SK-N-SH (cell line): ENCODE results near the gene IVNS1ABP.
A peak's percentile ranks its signal among the peaks of the same experiment; 100 is the strongest.

ENCODE experiments used
- FOXJ3 ChIP-seq: sonication (generic); formaldehyde crosslinking; IDR thresholded peaks from 2 replicates; pipeline ENCODE4 v1.5.1; 2020; ENCODE audit warnings: mild to moderate bottlenecking, missing genetic modification reagents
- NFIC ChIP-seq: IDR thresholded peaks from 2 replicates; pipeline ENCODE4 v1.4.0; 2012; ENCODE audit warnings: borderline replicate concordance
- NRF1 ChIP-seq: IDR thresholded peaks from 2 replicates; pipeline ENCODE4 v1.6.1; 2012; ENCODE audit warnings: low read depth, mild to moderate bottlenecking, low read length
- RXRA ChIP-seq: IDR thresholded peaks from 2 replicates; pipeline ENCODE4 v1.4.0; 2012; ENCODE audit warnings: low read depth, mild to moderate bottlenecking, borderline replicate concordance
- TEAD4 ChIP-seq: IDR thresholded peaks from 2 replicates; pipeline ENCODE4 v1.4.0; 2012; ENCODE audit warnings: mild to moderate bottlenecking, borderline replicate concordance; ENCODE audit not compliant: insufficient read depth
- TF ChIP-seq, protein P1 (sequence below): fragments of 200-600 bp; sonication (generic); IDR thresholded peaks from 2 replicates; pipeline ENCODE4 v1.6.1; 2017; ENCODE audit warnings: antibody characterized with exemption, mild to moderate bottlenecking, moderate library complexity

- TF ChIP-seq TEAD4 (no peak), NRF1 (no peak), FOXJ3 (no peak), RXRA (no peak), NFIC (peak; percentile 55)
- TF ChIP-seq, protein P1, sequence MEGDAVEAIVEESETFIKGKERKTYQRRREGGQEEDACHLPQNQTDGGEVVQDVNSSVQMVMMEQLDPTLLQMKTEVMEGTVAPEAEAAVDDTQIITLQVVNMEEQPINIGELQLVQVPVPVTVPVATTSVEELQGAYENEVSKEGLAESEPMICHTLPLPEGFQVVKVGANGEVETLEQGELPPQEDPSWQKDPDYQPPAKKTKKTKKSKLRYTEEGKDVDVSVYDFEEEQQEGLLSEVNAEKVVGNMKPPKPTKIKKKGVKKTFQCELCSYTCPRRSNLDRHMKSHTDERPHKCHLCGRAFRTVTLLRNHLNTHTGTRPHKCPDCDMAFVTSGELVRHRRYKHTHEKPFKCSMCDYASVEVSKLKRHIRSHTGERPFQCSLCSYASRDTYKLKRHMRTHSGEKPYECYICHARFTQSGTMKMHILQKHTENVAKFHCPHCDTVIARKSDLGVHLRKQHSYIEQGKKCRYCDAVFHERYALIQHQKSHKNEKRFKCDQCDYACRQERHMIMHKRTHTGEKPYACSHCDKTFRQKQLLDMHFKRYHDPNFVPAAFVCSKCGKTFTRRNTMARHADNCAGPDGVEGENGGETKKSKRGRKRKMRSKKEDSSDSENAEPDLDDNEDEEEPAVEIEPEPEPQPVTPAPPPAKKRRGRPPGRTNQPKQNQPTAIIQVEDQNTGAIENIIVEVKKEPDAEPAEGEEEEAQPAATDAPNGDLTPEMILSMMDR = no peak
Observed at GRCh38 chr1:185300152-185300551, 16.9 kb downstream of the IVNS1ABP start.
